HepG2 (cell line): ENCODE results near the gene PAK2. TPM values are rescaled to one million over a fixed set of nuclear protein-coding genes. Genes with fewer than 3 reads are reported as not detected.

ENCODE experiments used
- BCL6 ChIP-seq: IDR thresholded peaks from 2 replicates; pipeline ENCODE4 v1.6.1; 2016; ENCODE audit warnings: missing genetic modification reagents, missing compliant biosample characterization
- CREB1 ChIP-seq, 2 experiments: fragments of 450-650 bp in 1 of 2; IDR thresholded peaks; 2 replicates each; pipeline ENCODE4 v1.6.1; 2016 to 2017; ENCODE audit warnings: control low read depth in 1 of 2, mild to moderate bottlenecking in 1 of 2, missing compliant biosample characterization in 1 of 2, missing genetic modification characterization in 1 of 2
- ELF3 ChIP-seq: IDR thresholded peaks from 2 replicates; pipeline ENCODE4 v1.6.1; 2016; ENCODE audit warnings: missing genetic modification reagents, missing compliant biosample characterization
- GATAD2A ChIP-seq: IDR thresholded peaks from 2 replicates; pipeline ENCODE4 v1.6.1; 2016
- HDAC6 ChIP-seq: fragments of 200-600 bp; sonication (generic); IDR thresholded peaks from 2 replicates; pipeline ENCODE4 v1.7.0; 2017; ENCODE audit warnings: mild to moderate bottlenecking, antibody characterized with exemption, low read length, low read depth
- KAT8 ChIP-seq: IDR thresholded peaks from 2 replicates; pipeline ENCODE4 v1.6.1; 2016; ENCODE audit warnings: missing genetic modification reagents, missing compliant biosample characterization
- MED13 ChIP-seq: sonication (generic); formaldehyde crosslinking; IDR thresholded peaks from 2 replicates; pipeline ENCODE4 v1.5.0; 2020; ENCODE audit warnings: missing genetic modification reagents
- PHF20 ChIP-seq: sonication (generic); formaldehyde crosslinking; IDR thresholded peaks from 2 replicates; pipeline ENCODE4 v1.5.0; 2020; ENCODE audit warnings: mild to moderate bottlenecking, missing genetic modification reagents
- POLR2G ChIP-seq: fragments of 200-400 bp; formaldehyde crosslinking; IDR thresholded peaks from 2 replicates; pipeline ENCODE4 v1.6.1; 2018; ENCODE audit warnings: mild to moderate bottlenecking, low read depth, low read length, moderate library complexity
- SIN3A ChIP-seq: IDR thresholded peaks from 2 replicates; pipeline ENCODE4 v1.6.1; 2011; ENCODE audit warnings: low read depth, mild to moderate bottlenecking, control low read depth, low read length, borderline replicate concordance
- SSRP1 ChIP-seq: IDR thresholded peaks from 2 replicates; pipeline ENCODE4 v1.6.1; 2016; ENCODE audit warnings: control low read depth
- TFE3 ChIP-seq: IDR thresholded peaks from 2 replicates; pipeline ENCODE4 v1.6.1; 2016
- UBTF ChIP-seq: sonication (generic); formaldehyde crosslinking; IDR thresholded peaks from 2 replicates; pipeline ENCODE4 v1.4.0; 2020; ENCODE audit warnings: mild to moderate bottlenecking, missing genetic modification reagents
- ZFY ChIP-seq: sonication (generic); formaldehyde crosslinking; IDR thresholded peaks from 2 replicates; pipeline ENCODE4 v1.4.0; 2020; ENCODE audit warnings: missing genetic modification reagents
- ZNF142 ChIP-seq: sonication (generic); formaldehyde crosslinking; IDR thresholded peaks from 2 replicates; pipeline ENCODE4 v1.4.0; 2020; ENCODE audit warnings: missing genetic modification reagents
- ZNF546 ChIP-seq: sonication (generic); formaldehyde crosslinking; conservative IDR thresholded peaks from 2 replicates; pipeline ENCODE4 v1.8.1; 2023; ENCODE audit warnings: mild to moderate bottlenecking, missing genetic modification reagents
- ZNF558 ChIP-seq: sonication (generic); formaldehyde crosslinking; IDR thresholded peaks from 2 replicates; pipeline ENCODE4 v1.9.0; 2022; ENCODE audit warnings: mild to moderate bottlenecking, missing genetic modification reagents, borderline replicate concordance
- ZNF672 ChIP-seq: sonication (generic); formaldehyde crosslinking; IDR thresholded peaks from 2 replicates; pipeline ENCODE4 v1.8.1; 2022; ENCODE audit warnings: missing genetic modification reagents
- ZSCAN20 ChIP-seq: sonication (generic); formaldehyde crosslinking; IDR thresholded peaks from 2 replicates; pipeline ENCODE4 v1.4.0; 2020; ENCODE audit warnings: missing genetic modification reagents, mild to moderate bottlenecking, borderline replicate concordance
- polyA plus RNA-seq, 8 experiments: library from polyadenylated mRNA; depleted of rRNA in 3 of 8; stranded (reverse) in 7 of 8; unstranded in 1 of 8; fragments of >200 nt; fragmentation: Illumina TruSeq in 4 of 8; extraction: Trizol in 4 of 8; gene quantifications; 2 replicates each; pipeline versions ENCODE4 v1.2.1 to v1.2.3, GENCODE V29; 2011 to 2016; ENCODE audit warnings: low read depth in 4 of 8, missing spikeins in 1 of 8, mixed read lengths in 1 of 8; ENCODE audit not compliant: insufficient read depth in 1 of 8
- total RNA-seq, 5 experiments: library from RNA; depleted of rRNA; stranded (reverse); fragments of >200 nt; fragmentation: Illumina TruSeq; extraction: Trizol; gene quantifications; 2 replicates each; pipeline ENCODE4 v1.2.3, GENCODE V29; 2016; ENCODE audit warnings: low read depth in 1 of 5

PAK2 gene
- total and polyA plus RNA-seq, 2 of the 13 experiments (the other 11 are each of a cell fraction or from before 2014, with no cell fraction given), result 23.0 to 24.7 TPM

DNA sequence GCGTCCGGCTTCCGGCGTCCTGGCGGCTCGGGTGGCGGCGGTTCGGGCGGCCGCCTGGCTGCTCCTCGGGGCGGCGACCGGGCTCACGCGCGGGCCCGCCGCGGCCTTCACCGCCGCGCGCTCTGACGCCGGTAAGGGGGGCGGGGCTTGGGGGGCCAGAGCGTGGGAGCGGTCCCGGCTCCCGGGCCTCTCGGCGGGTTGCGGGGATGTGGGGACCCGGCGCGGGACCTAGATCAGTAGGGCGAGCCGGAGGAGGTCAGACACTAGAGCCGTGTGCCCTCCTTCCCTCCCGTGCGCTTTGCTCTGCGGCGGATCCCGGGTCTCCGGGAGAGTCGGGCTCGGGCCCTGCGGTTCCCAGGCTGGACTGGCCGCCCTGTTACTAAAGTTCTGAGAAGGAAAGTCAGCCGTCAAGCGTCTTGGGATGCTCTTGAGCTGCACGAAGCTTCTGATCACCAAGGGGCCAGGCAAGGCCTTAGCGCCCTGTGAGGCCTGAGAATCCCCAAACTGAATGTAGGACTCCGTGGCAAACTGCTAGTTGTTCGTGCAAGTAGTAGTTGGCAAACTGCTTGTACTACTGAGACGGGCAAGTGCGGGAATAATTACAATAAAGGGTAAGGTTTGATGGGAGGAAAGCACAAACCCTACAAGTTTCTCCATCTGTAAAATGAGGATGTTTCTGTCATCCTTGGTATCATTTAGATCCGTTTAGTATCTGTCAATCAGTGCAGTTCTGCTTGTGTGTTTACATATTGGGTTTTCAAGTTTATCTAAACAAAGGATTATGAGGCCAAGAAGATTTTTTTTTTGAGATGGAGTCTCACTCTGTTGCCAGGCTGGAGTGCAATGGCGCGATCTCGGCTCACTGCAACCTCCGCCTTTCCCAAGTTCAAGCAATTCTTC is 26.9 kb upstream of the PAK2 start (continued):
- TF ChIP-seq SIN3A (no peak), HDAC6 (no peak), ZNF558 (0 out of 2 replicates have a peak, but pooled peaks have one; percentile 15), PHF20 (CRISPR knock-in tag) (no peak), ELF3 (0 out of 2 replicates have a peak, but pooled peaks have one; percentile 2), SSRP1 (CRISPR knock-in tag) (no peak), ZNF142 (CRISPR knock-in tag) (peak; percentile 45; the same call in 1 of the 2 replicates), KAT8 (CRISPR knock-in tag) (no peak), POLR2G (no peak), MED13 (CRISPR knock-in tag) (no peak), TFE3 (CRISPR knock-in tag) (no peak), ZSCAN20 (CRISPR knock-in tag) (no peak), ZFY (CRISPR knock-in tag) (peak; percentile 40), ZNF546 (CRISPR knock-in tag) (no peak), GATAD2A (CRISPR knock-in tag) (no peak), CREB1 (IDR thresholded peaks at IDR 0.05) (no peak), CREB1 (CRISPR knock-in tag; IDR thresholded peaks at IDR 0.05) (0 out of 2 replicates have a peak, but pooled peaks have one; percentile 14), UBTF (CRISPR knock-in tag) (peak; percentile 53; the same call in 1 of the 2 replicates), ZNF672 (no peak), BCL6 (CRISPR knock-in tag) (no peak)
